ENCODE results near the gene GRIK3.

The GRIK3 gene

GRCh38 chr1:36836196-36836883, 198.0 kb downstream of the GRIK3 start:
- H3K27me3 ChIP-seq (ENCODE audit: control insufficient read depth, insufficient read depth, low read length): no peaks in the 10 kb centered on the region
- WGBS (ENCODE audit: insufficient coverage, insufficient read length): no CpG with 5 or more reads among the region's 11 CpGs
- DNase-seq (ENCODE audit: low read depth, low spot score): no peak

GRCh38 chr1:36835696-36836095, 198.6 kb downstream of the GRIK3 start:
- Histone ChIP-seq H3K36me3 (ENCODE audit: control insufficient read depth, insufficient read depth, low read length) (no peaks in the 10 kb centered on the region), H3K4me1 (ENCODE audit: control insufficient read depth, insufficient read depth, low read length) (peaks cover 2% of the 10 kb centered on the region; the same call in 1 of the 2 replicates), H3K9me3 (ENCODE audit: control insufficient read depth, insufficient read depth, low read length) (no peaks in the 10 kb centered on the region), H3K4me3 (ENCODE audit: low read length) (no peak overlapping the region), H3K27ac (ENCODE audit: low read length) (no peak overlapping the region), H3K27me3 (ENCODE audit: control insufficient read depth, insufficient read depth, low read length) (no peaks in the 10 kb centered on the region)
- no peak for DNase-seq (ENCODE audit: low read depth, low spot score)
- WGBS (ENCODE audit: insufficient coverage, insufficient read length): no CpG with 5 or more reads among the region's 4 CpGs

More at GRCh38 chr1:36836196-36836883, 198.0 kb downstream of the GRIK3 start:
- H3K4me3 ChIP-seq (ENCODE audit: low read length): no peak overlapping the region
- H3K9me3 ChIP-seq (ENCODE audit: control insufficient read depth, insufficient read depth, low read length): no peaks in the 10 kb centered on the region
- H3K4me1 ChIP-seq (ENCODE audit: control insufficient read depth, insufficient read depth, low read length): peaks cover 2% of the 10 kb centered on the region; the same call in 1 of the 2 replicates
- no peaks in the 10 kb centered on the region for H3K36me3 ChIP-seq (ENCODE audit: control insufficient read depth, insufficient read depth, low read length)
- no peak overlapping the region for H3K27ac ChIP-seq (ENCODE audit: low read length)

GRCh38 chr1:36835017-36835695, 199.2 kb downstream of the GRIK3 start:
- no peak overlapping the region for H3K4me3 ChIP-seq (ENCODE audit: low read length)
- WGBS (ENCODE audit: insufficient coverage, insufficient read length): no CpG with 5 or more reads among the region's 4 CpGs
- H3K27me3 ChIP-seq (ENCODE audit: control insufficient read depth, insufficient read depth, low read length): no peaks in the 10 kb centered on the region
- no peak overlapping the region for H3K27ac ChIP-seq (ENCODE audit: low read length)
- no peak for DNase-seq (ENCODE audit: low read depth, low spot score)
- no peaks in the 10 kb centered on the region for H3K9me3 ChIP-seq (ENCODE audit: control insufficient read depth, insufficient read depth, low read length)
- H3K36me3 ChIP-seq (ENCODE audit: control insufficient read depth, insufficient read depth, low read length): no peaks in the 10 kb centered on the region
- peaks cover 2% of the 10 kb centered on the region; the same call in 1 of the 2 replicates for H3K4me1 ChIP-seq (ENCODE audit: control insufficient read depth, insufficient read depth, low read length)

GRCh38 chr1:36834586-36834985, 199.7 kb downstream of the GRIK3 start:
- no CpG with 5 or more reads among the region's 5 CpGs for WGBS (ENCODE audit: insufficient coverage, insufficient read length)
- H3K4me1 ChIP-seq (ENCODE audit: control insufficient read depth, insufficient read depth, low read length): peaks cover 2% of the 10 kb centered on the region; the same call in 1 of the 2 replicates
- no peak overlapping the region for H3K4me3 ChIP-seq (ENCODE audit: low read length)
- H3K27ac ChIP-seq (ENCODE audit: low read length): no peak overlapping the region
- H3K9me3 ChIP-seq (ENCODE audit: control insufficient read depth, insufficient read depth, low read length): no peaks in the 10 kb centered on the region
- no peaks in the 10 kb centered on the region for H3K27me3 ChIP-seq (ENCODE audit: control insufficient read depth, insufficient read depth, low read length)
- no peak for DNase-seq (ENCODE audit: low read depth, low spot score)
- no peaks in the 10 kb centered on the region for H3K36me3 ChIP-seq (ENCODE audit: control insufficient read depth, insufficient read depth, low read length)

GRCh38 chr1:36831186-36831810, 203.0 kb downstream of the GRIK3 start:
- Histone ChIP-seq H3K27me3 (ENCODE audit: control insufficient read depth, insufficient read depth, low read length) (no peaks in the 10 kb centered on the region), H3K9me3 (ENCODE audit: control insufficient read depth, insufficient read depth, low read length) (no peaks in the 10 kb centered on the region), H3K4me3 (ENCODE audit: low read length) (no peak overlapping the region), H3K4me1 (ENCODE audit: control insufficient read depth, insufficient read depth, low read length) (no peaks in the 10 kb centered on the region; the same call in 1 of the 2 replicates), H3K27ac (ENCODE audit: low read length) (no peak overlapping the region), H3K36me3 (ENCODE audit: control insufficient read depth, insufficient read depth, low read length) (no peaks in the 10 kb centered on the region)
- DNase-seq (ENCODE audit: low read depth, low spot score): no peak
- no CpG with 5 or more reads among the region's 9 CpGs for WGBS (ENCODE audit: insufficient coverage, insufficient read length)

- Histone ChIP-seq H3K27me3 (ENCODE audit: control insufficient read depth, insufficient read depth, low read length) (no peaks in the 10 kb centered on the region), H3K4me3 (ENCODE audit: low read length) (no peak overlapping the region), H3K27ac (ENCODE audit: low read length) (no peak overlapping the region), H3K9me3 (ENCODE audit: control insufficient read depth, insufficient read depth, low read length) (no peaks in the 10 kb centered on the region), H3K4me1 (ENCODE audit: control insufficient read depth, insufficient read depth, low read length) (no peaks in the 10 kb centered on the region; the same call in 1 of the 2 replicates), H3K36me3 (ENCODE audit: control insufficient read depth, insufficient read depth, low read length) (no peaks in the 10 kb centered on the region)
- WGBS (ENCODE audit: insufficient coverage, insufficient read length): no CpG with 5 or more reads among the region's 4 CpGs
- DNase-seq (ENCODE audit: low read depth, low spot score): no peak
Observed at GRCh38 chr1:36829961-36830360, 204.4 kb downstream of the GRIK3 start.

GRCh38 chr1:36829066-36829465, 205.2 kb downstream of the GRIK3 start:
- Histone ChIP-seq H3K27ac (ENCODE audit: low read length) (no peak overlapping the region), H3K9me3 (ENCODE audit: control insufficient read depth, insufficient read depth, low read length) (no peaks in the 10 kb centered on the region), H3K27me3 (ENCODE audit: control insufficient read depth, insufficient read depth, low read length) (no peaks in the 10 kb centered on the region), H3K4me1 (ENCODE audit: control insufficient read depth, insufficient read depth, low read length) (peaks cover 5% of the 10 kb centered on the region), H3K36me3 (ENCODE audit: control insufficient read depth, insufficient read depth, low read length) (no peaks in the 10 kb centered on the region), H3K4me3 (ENCODE audit: low read length) (no peak overlapping the region)
- no CpG with 5 or more reads among the region's 6 CpGs for WGBS (ENCODE audit: insufficient coverage, insufficient read length)
- DNase-seq (ENCODE audit: low read depth, low spot score): no peak

GRCh38 chr1:36825226-36825625, 209.1 kb downstream of the GRIK3 start:
- Histone ChIP-seq H3K4me3 (ENCODE audit: low read length) (no peak overlapping the region), H3K4me1 (ENCODE audit: control insufficient read depth, insufficient read depth, low read length) (peaks cover 10% of the 10 kb centered on the region), H3K27me3 (ENCODE audit: control insufficient read depth, insufficient read depth, low read length) (no peaks in the 10 kb centered on the region), H3K36me3 (ENCODE audit: control insufficient read depth, insufficient read depth, low read length) (no peaks in the 10 kb centered on the region), H3K9me3 (ENCODE audit: control insufficient read depth, insufficient read depth, low read length) (no peaks in the 10 kb centered on the region), H3K27ac (ENCODE audit: low read length) (no peak overlapping the region)
- no peak for DNase-seq (ENCODE audit: low read depth, low spot score)
- WGBS (ENCODE audit: insufficient coverage, insufficient read length): no CpG with 5 or more reads among the region's 6 CpGs

- H3K4me3 ChIP-seq (ENCODE audit: low read length): no peak overlapping the region
- H3K27me3 ChIP-seq (ENCODE audit: control insufficient read depth, insufficient read depth, low read length): no peaks in the 10 kb centered on the region
- H3K27ac ChIP-seq (ENCODE audit: low read length): no peak overlapping the region
- H3K36me3 ChIP-seq (ENCODE audit: control insufficient read depth, insufficient read depth, low read length): no peaks in the 10 kb centered on the region
- peaks cover 10% of the 10 kb centered on the region for H3K4me1 ChIP-seq (ENCODE audit: control insufficient read depth, insufficient read depth, low read length)
- no CpG with 5 or more reads among the region's 12 CpGs for WGBS (ENCODE audit: insufficient coverage, insufficient read length)
- H3K9me3 ChIP-seq (ENCODE audit: control insufficient read depth, insufficient read depth, low read length): no peaks in the 10 kb centered on the region
- DNase-seq (ENCODE audit: low read depth, low spot score): no peak
Observed at GRCh38 chr1:36824390-36824861, 209.9 kb downstream of the GRIK3 start.

GRCh38 chr1:36822648-36823047, 211.7 kb downstream of the GRIK3 start:
- Histone ChIP-seq H3K4me1 (ENCODE audit: control insufficient read depth, insufficient read depth, low read length) (peaks cover 10% of the 10 kb centered on the region), H3K27ac (ENCODE audit: low read length) (no peak overlapping the region), H3K36me3 (ENCODE audit: control insufficient read depth, insufficient read depth, low read length) (no peaks in the 10 kb centered on the region), H3K9me3 (ENCODE audit: control insufficient read depth, insufficient read depth, low read length) (no peaks in the 10 kb centered on the region), H3K4me3 (ENCODE audit: low read length) (no peak overlapping the region), H3K27me3 (ENCODE audit: control insufficient read depth, insufficient read depth, low read length) (no peaks in the 10 kb centered on the region)
- no peak for DNase-seq (ENCODE audit: low read depth, low spot score)
- no CpG with 5 or more reads among the region's 2 CpGs for WGBS (ENCODE audit: insufficient coverage, insufficient read length)

Measured in iPS DF 6.9 (cell line).